Measurements from ENCODE around the gene CEP170.
"Not testable (repeated sequence)": the region's sequence is repeated elsewhere in the genome, so short reads cannot be mapped to it uniquely, and the experiment has no call there.

Gene CEP170

DNA sequence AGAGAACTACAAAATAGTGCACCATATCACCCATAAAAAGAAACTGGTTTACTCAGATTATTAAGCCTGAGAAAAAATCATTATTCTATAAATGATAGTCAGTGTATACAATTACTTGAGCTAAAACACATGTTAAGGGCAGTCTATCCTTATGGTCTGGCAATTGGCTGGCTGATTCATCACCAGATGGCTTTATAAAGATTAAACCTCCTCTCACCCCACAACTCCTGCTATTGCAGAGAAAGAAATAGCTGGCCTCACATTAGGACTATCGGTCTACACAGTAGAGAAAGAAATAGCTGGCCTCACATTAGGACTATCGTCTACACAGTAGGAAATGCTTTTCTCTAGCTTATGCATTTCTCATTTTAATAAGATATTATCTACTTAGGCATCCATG, 21.2 kb downstream of the CEP170 start:
- no peak for DNase-seq (ENCODE audit: low spot score)

DNA sequence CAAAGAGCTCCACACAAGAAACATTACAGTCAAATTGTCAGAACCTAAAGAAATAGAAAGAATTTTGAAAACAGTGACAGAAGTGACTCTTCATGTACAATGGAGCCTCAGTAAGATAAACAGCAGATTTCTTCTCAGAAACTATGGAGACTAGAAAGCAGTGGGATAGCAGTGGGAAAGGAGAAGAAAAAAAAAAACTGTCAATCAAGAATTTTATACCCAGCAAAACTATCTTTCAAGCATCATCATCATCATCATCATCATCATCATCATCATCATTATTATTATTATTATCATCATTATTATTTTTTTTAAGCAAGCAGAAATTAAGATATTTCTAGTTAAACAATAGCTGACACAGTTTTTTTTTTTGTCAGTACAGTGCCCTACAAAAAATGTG, 24.2 kb downstream of the CEP170 start:
- no peak for DNase-seq (ENCODE audit: low spot score)

DNA sequence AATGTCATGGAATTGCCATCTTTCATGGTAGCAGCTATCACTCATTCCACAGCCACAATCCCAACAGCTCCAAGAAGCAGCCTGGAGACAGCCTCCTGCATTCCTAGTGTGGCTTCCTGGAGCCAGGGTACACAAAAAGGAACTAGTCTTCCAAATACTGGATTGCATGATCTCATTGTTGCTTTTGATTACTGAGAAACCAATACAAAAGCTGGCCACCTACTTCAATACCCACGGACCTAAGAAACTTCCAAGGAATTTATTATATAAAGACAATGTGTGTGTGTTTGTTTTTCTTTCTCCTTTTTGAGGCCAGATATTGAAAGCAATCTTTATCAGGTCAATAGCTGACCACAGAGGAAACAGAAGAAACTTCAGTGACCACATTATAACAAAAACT, 25.6 kb downstream of the CEP170 start:
- no peak for DNase-seq (ENCODE audit: low spot score)

DNA sequence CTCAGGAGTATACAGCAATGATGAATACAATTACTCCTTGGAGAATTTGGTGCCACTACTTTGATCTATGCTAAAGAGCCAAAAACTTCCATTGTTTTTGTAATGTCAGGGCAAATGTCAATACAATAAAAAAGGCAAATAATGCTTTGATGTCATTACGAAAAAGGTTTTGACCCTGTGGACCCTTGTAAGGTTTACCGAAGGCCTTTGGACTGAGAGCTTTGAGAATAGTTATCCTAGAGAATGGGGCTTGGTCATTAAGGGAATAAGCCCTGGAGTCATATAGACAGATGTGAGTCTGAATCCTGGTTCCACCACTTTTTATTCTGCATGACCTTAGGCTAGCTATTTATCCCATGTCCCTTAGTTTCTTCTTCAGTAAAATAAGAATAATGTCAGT, 27.5 kb downstream of the CEP170 start:
- no peak for DNase-seq (ENCODE audit: low spot score)

DNA sequence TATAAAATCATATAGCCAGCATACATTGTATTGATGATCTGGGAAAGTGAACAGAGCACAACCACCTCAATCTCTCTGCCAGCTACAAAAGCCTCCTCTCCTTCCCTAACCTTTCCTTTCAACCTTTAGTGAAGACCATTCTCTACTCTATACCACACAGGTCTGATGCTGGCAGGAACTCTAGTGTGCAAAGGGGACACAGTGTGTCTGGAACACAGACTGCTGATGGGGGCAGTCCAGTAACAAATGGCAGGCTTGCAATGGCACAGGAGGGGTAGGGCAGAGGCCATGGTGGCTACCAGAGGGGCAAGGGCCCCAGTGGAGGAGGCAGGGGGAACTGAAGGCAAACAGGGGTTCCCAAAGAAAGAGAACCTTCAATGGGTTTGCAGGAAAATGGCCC, 37.0 kb downstream of the CEP170 start:
- no peak for DNase-seq (ENCODE audit: low spot score)

DNA sequence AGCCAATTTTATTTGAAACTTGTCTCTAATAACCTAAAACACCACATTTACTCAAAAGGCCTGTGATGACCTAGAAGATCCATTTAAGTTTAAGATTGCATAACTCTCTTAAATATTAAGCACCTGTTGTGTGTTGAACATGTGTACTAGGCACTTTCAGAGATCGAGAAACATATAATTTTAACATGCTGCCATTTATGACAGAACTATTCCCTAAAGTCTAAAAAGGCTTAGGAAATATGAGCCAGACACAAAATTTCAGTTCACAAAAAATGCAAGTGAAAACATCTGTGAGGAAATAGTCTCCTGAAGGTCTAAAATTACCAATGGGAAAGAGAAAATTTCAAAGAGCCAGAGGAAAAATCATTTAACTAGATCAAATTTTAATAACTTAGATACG, 37.7 kb downstream of the CEP170 start:
- no peak for DNase-seq (ENCODE audit: low spot score)

DNA sequence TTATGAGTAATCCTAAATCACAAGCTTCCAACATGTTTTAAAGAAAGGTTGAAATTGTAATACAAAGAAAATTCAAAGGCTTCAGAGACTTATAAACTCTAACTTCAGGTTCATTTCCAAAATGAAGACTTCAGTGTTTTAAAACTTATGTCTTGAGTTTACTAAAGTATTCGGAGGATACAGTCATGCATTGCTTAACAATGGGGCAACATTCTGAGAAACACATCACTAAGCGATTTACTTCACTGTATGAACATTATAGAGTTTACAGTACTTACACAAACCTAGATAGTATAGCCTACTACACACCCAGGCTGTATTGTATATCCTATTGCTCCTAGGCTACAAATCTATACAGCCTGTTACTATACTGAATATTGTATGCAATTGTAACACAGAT, 38.3 kb downstream of the CEP170 start:
- no peak for DNase-seq (ENCODE audit: low spot score)

DNA sequence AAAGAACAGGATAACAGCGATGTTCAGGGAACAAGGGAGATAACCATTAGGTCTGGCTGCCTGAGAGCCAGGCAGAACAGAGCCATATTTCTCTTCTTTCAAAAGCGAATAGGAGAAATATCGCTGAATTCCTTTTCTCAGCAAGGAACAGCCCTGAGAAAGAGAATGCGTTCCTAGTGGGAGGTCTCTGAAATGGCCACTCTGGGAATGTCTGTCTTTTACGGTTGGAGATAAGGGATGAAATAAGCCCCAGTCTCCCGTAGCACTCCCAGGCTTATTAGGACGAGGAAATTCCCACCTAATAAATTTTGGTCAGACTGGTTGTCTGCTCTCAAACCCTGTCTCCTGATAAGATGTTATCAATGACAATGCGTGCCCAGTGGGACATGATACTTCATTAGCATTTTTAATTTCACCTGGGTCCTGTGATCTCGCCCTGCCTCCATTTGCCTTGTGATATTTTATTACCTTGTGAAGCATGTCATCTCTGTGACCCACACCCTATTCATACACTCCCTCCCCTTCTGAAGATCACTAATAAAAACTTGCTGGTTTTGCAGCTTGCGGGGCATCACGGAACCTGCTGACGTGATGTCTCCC, 39.7 kb downstream of the CEP170 start:
- not testable (repeated sequence) for DNase-seq (ENCODE audit: low spot score)

DNA sequence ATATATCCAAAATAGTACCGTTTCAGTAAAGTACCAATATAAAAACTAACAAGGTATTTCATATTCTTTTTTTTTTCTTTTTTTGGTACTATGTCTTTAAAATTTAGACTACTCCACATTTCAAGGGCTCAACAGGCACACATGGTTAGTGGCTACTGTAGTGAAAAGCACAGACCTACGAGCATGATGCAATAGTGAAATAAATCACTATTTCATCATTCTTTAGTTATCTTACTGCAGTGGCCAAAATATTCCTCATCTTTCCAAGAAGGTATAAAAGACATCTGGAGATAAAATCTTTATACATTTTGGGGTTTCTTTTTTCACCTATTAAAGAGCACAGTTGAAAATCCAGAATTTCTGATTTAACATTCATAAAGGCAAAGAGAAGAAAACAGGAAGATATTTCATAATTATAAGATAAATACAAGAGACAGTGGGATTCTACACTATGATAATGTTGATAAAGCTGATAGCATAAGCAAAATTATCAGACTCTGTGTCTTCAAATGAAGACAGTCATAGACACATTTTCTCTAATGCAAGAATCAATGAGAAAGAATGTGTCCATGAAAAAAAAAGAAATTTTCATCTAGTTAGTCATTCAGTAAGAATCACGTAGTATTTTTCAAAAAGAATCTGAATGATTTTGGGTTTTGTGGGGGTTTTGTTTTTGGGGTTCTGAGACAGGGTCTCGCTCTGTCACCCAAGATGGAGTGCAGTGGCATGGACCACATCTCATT, 41.9 kb downstream of the CEP170 start:
- no peak for DNase-seq (ENCODE audit: low spot score)

DNA sequence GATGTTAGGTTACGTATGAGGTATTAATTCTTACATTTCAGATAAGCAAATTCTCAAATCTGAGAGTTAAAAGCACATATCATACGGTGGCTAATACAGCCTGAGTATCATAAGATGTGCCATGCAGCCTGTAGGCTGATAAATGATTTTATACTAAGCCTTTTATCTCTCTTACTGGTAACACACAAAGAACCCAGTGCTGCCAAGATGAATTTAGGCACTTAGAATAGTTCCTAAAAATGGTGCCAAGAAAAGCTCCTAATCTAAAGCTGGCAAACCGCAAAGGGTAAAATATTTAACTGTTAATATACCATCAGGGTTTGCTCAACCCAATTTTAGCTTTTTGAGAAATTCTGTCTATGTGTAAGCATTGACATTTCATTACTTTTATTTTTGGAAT, 43.1 kb downstream of the CEP170 start:
- DNase-seq (ENCODE audit: low spot score): not testable (repeated sequence)

DNA sequence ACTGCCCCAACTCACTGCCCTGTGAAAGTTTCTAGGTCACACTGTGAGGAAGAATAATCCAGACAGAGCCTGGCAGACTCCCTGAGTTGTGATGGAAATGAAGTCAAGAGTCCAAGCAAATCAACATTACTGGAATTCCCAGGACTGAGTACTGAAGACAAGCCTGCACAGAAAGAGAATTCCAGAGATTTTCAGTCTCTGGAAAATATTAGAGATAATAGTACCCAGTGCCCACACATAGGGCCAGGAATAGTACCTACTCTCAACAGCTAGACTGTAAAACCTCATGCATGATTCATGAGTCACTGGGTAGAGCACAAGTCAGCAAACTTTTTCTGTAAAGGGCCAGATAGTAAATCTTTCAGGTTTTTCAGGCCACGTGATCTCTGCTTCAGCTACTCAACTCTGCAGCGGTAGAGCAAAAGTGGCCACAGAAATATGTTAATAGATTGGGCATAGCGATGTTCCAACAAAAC, 50.0 kb downstream of the CEP170 start:
- DNase-seq (ENCODE audit: low spot score): not testable (repeated sequence)

DNA sequence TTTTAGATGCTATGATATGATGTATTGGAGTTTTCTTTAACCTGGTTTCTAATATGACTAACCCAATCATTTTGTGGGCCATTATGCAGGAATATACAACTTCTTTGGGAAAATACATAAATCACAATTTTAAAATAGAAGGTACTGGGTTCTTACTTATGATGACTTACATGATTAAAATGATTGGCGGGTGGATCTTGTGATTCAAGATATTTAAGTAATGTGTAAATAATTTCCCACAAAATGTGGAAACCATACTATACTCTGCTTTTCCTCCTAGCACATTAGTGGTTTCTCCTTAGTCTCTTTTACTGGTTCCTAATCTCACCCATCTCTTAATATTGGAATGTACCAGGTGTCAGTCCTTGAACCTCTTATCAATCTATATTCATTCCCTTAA, 50.7 kb downstream of the CEP170 start:
- not testable (repeated sequence) for DNase-seq (ENCODE audit: low spot score)

DNA sequence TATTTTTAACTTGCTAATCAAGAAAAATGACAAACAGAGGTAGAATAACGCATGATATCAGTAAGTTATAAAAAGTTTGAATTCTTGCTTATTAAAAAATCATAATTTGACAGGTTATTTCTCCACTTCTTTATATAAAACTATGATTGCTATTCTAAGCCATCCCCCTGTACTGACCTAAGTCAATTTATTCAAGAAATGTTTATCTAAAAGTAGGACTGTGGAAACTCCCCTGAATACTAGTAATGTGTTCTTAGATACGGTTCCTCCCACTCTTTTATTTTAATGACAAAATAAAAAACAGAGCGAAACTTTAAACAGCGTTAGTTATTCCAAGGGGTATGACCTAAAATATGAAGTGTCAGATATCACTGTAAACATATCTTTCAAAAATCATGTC, 51.9 kb downstream of the CEP170 start:
- not testable (repeated sequence) for DNase-seq (ENCODE audit: low spot score)

DNA sequence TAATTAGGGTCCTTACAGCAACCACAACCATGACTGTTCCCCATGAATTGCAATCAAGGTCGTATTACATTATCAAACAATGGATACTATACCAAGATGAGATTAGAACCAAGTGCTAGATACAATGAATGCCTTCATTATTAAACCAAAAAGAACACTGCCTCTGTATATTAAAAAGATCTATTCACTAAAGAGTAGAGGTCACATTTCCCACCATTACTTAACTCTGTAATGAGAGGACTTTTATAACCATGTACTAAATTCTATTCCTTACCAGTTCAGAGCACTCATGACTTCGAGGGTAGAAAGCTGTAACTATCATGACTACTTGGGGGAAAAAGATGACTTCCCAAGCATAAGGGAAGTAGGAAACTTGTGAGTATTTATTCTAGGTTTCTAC, 53.8 kb downstream of the CEP170 start:
- not testable (repeated sequence) for DNase-seq (ENCODE audit: low spot score)

DNA sequence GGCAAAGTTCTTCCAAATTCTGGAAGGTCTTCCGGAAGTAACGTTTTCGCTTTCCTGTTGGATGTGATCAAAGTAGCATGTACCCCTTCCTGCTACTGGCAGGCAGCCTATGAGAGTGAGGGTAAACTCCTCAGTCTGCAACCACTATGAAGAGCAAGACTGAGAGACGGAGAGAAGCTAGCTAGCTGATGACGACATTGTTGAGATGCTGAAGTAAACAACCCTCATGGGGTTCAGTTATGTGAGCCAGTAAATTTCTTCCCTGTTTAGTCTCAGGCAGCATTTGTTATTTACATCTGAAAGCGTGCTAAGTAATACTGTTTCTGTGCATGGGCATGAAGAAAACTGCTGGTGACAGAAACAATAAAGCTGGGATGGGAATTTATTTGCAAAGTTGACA, 57.6 kb downstream of the CEP170 start:
- DNase-seq (ENCODE audit: low spot score): not testable (repeated sequence)

DNA sequence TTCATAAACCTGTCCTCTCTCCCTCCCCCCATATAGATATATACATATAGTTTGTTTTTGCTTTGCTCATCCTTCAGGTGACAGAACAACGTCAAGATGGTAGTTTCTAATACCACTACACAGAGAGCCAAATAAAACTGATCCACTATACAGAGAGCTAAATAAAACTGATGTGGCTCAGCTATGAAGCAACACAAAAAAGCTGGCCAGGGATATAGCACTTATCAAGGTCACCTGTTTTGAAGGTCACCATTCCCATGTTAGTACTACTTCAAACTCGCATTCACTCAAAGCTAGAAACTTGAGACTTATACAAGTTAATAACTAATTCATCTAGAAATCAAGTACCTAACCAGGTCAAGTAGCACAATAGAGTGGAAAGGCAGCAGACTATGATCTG, 61.8 kb downstream of the CEP170 start:
- DNase-seq (ENCODE audit: low spot score): not testable (repeated sequence)

DNA sequence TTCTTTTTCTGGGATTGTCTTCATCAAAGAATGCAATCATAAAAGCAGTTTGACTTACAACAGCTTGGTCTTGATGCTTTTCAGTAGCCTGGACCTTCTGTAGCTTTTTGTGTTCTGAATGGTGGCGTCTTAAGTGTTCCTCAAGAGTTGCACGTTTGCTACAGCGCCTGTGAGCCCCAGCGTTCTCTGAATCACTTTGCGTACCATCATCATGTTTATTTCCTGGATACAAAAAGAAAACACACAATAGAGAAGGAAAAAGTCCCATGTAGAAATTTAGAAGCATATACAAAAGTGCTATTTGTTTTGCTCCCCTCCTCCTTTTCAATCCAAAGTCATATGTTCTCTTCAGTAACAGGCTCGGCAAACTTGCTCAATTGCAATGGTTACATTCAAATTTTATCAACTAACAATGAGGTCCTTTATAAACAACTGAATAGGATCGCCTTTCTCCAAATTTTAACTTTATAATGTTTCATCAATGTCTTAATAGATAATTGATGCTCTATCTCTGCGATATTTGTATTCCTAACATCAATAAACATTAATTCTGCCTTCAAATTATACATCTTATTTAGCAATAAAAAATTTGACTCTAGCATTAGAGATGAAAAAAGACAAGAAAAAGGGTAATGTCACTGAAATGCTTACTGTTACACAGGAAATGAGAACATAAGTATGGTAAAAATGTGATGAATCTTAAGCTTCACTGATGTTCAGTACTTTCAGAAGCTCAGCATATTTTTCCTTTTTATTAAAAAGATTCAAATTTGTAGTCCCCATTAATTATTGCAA, 68.7 kb downstream of the CEP170 start:
- DNase-seq (ENCODE audit: low spot score): not testable (repeated sequence)

DNA sequence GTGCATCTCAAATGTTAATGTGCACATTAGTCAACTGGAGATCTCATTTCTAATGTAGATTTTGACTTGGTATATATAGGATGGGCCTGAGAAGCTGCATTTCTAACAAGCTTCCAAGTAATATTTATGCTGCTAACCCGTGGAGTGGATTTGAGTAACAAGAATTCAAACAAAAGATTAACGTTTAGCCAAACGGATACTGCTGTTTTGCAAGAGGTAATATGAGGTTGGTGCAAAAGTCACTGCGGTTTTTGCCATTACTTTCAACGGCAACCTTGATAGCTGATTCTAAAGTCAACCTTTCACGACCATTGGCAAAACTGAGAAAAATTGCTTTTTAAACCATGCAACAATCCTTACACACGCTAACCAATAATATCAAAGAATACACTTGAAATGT, 70.3 kb downstream of the CEP170 start:
- not testable (repeated sequence) for DNase-seq (ENCODE audit: low spot score)

DNA sequence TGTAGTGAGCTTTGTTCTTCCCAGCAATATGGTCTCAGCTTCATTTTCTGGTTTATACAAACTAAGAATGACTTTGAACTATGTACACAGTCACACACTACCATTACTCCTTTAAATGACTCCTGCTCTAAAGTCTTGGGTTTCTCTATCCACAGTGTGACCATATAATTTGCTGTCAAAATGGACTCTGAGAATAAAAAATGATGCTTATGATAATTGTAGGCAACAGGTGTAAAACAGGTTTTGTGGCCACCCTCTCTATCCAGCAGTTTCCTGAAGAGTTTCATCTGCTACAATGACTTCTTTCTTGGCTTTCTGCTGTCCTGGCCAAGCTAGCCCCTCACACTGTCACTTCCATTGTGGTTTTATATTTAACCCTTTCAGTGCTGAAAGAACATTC, 71.4 kb downstream of the CEP170 start:
- DNase-seq (ENCODE audit: low spot score): not testable (repeated sequence)

DNA sequence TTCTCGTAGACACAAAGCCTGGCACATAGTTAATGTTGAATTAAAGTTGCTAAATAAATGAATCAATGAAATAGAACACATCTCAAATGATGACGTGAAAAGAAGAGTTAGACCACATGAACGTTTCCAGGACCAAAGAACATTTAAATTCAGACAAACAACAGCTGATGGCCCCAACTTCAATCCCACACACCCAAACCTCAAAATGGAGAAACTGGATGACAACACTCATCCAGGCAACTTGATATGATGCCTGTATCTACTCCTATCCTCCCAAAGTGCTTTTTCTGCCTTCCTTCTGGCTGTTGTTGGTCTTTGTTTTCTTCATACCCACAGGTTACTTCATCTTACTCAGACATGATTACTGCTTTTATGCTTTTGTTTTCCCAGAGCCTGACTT, 71.9 kb downstream of the CEP170 start:
- not testable (repeated sequence) for DNase-seq (ENCODE audit: low spot score)

DNA sequence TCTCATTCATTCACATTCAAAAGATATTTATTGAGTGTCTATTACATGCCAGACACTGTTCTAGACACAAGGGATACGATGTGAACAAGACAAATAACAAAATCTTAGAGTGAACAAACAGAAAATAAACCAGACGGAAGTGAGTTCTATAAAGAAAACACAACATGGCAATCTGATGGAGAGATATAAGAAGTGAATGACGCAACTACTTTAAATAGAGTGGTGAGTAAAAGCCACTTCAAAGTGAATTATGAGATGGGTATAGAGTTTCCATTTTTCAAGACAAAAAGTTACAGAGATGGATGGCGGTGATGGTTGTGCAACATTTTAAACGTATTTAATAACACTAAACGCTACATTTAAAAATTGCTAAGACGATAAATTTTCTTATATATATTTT, 75.4 kb downstream of the CEP170 start:
- DNase-seq (ENCODE audit: low spot score): no peak

DNA sequence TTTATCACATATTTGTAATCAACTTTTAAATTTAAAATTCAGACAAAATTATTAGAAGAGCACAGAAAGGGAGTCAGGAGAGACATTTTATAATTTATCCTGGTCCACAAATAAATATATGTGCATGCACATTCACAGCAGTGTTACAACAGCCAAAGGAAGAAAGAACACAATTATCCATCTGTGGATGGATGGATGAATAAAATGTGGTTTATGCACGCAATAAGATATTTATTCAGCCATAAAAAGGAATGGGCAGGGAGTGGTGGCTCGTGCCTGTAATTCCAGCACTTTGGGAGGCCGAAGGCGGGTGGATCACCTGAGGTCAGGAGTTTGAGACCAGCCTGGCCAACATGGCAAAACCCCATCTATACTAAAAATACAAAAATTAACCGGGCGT, 77.3 kb downstream of the CEP170 start:
- not testable (repeated sequence) for DNase-seq (ENCODE audit: low spot score)
